ENCODE measurements around the gene GADD45B. TPM values are rescaled to one million over a fixed set of nuclear protein-coding genes. Genes with fewer than 3 reads are reported as not detected.
A peak's percentile ranks its signal among the peaks of the same experiment; 100 is the strongest.

Gene GADD45B
- total and polyA plus RNA-seq, 2 donors (not counting 1 experiment from before 2014, with no cell fraction given), result 32.5 to 61.7 TPM

- Histone ChIP-seq H3K27ac (ENCODE audit: insufficient read depth, low read length) (peak overlapping the region; percentile 1), H3K27me3 (ENCODE audit: control insufficient read depth, insufficient read depth, low read length) (no peaks in the 10 kb centered on the region), H3K9ac (ENCODE audit: insufficient read depth, low read length) (no peak overlapping the region), H2AFZ (ENCODE audit: low read length) (peak overlapping the region; percentile 22), H3K4me3 (replicated peaks in 1 of 4; ENCODE audit: control extremely low read depth in 1 of 4, insufficient read depth in 1 of 4, low read depth in 3 of 4, low read length in 4 of 4) (peak overlapping the region in 1 of 4 experiments; percentile 17), H3K36me3 (ENCODE audit: control insufficient read depth, insufficient read depth, low read length) (no peaks in the 10 kb centered on the region), H3K4me1 (ENCODE audit: control insufficient read depth, extremely low read depth, insufficient read depth, low read length) (peaks cover 10% of the 10 kb centered on the region), H3K9me3 (ENCODE audit: control insufficient read depth, insufficient read depth, low read depth, low read length) (no peaks in the 10 kb centered on the region), H3K79me2 (ENCODE audit: control insufficient read depth, insufficient read depth, low read length) (no peaks in the 10 kb centered on the region), H4K20me1 (ENCODE audit: control insufficient read depth, extremely low read depth, insufficient read depth, low read length) (no peaks in the 10 kb centered on the region), H3K4me2 (ENCODE audit: extremely low read depth, insufficient read depth, low read length) (peak overlapping the region; percentile 55)
- TF ChIP-seq CTCF (conservative IDR thresholded peaks at IDR 0.05 in 1 of 2, IDR thresholded peaks at IDR 0.05 in 1 of 2; ENCODE audit: low read depth in 1 of 2, low read length in 2 of 2), result no peak
- TF ChIP-seq EZH2 (IDR thresholded peaks at IDR 0.05; ENCODE audit: low read length, missing control alignments), result no peak
- DNase-seq (ENCODE audit: low read depth in 2 of 2), result peak; percentile 48 to 81
Observed at GRCh38 chr19:2507109-2507508, 31.2 kb downstream of the GADD45B start.

- H4K20me1 ChIP-seq (ENCODE audit: control insufficient read depth, extremely low read depth, insufficient read depth, low read length), result no peaks in the 10 kb centered on the region
Observed at GRCh38 chr19:2509096-2509495, 33.2 kb downstream of the GADD45B start.

DNA sequence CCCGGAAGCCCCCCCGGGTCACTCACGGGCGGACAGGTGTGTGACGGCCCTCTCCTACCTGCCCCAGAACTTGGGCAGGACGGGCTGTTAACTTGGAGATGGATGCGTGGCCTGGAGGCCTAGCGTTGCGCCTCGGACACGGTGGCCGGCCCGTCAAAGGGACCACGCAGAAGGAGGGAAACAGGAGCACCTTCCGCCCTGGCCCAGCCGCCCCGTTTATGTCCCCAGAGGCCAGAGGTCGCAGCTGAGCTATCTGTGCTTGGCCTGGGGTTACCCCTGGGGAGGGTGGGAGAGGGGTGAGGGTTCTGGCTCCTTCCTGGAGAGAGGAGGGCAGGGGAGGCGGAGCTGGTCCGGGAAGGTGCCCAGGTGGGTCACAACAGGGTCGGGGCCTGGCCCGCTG lies 35.6 kb downstream of the GADD45B start:
- Histone ChIP-seq H2AFZ (ENCODE audit: low read length) (no peak overlapping the region), H4K20me1 (ENCODE audit: control insufficient read depth, extremely low read depth, insufficient read depth, low read length) (no peaks in the 10 kb centered on the region), H3K4me1 (ENCODE audit: control insufficient read depth, extremely low read depth, insufficient read depth, low read length) (no peaks in the 10 kb centered on the region), H3K4me2 (ENCODE audit: extremely low read depth, insufficient read depth, low read length) (no peak overlapping the region), H3K36me3 (ENCODE audit: control insufficient read depth, insufficient read depth, low read length) (no peaks in the 10 kb centered on the region), H3K9me3 (ENCODE audit: control insufficient read depth, insufficient read depth, low read depth, low read length) (no peaks in the 10 kb centered on the region), H3K79me2 (ENCODE audit: control insufficient read depth, insufficient read depth, low read length) (no peaks in the 10 kb centered on the region), H3K27ac (ENCODE audit: insufficient read depth, low read length) (no peak overlapping the region), H3K4me3 (replicated peaks in 1 of 4; ENCODE audit: control extremely low read depth in 1 of 4, insufficient read depth in 1 of 4, low read depth in 3 of 4, low read length in 4 of 4) (no peak overlapping the region), H3K9ac (ENCODE audit: insufficient read depth, low read length) (no peak overlapping the region), H3K27me3 (ENCODE audit: control insufficient read depth, insufficient read depth, low read length) (no peaks in the 10 kb centered on the region)
- TF ChIP-seq EZH2 (IDR thresholded peaks at IDR 0.05; ENCODE audit: low read length, missing control alignments), result no peak
- TF ChIP-seq CTCF (conservative IDR thresholded peaks at IDR 0.05 in 1 of 2, IDR thresholded peaks at IDR 0.05 in 1 of 2; ENCODE audit: low read depth in 1 of 2, low read length in 2 of 2), result no peak
- no peak for DNase-seq (ENCODE audit: low read depth in 2 of 2)

More at GRCh38 chr19:2509096-2509495, 33.2 kb downstream of the GADD45B start:
- no peak overlapping the region for H3K9ac ChIP-seq (ENCODE audit: insufficient read depth, low read length)
- peaks cover under 1% of the 10 kb centered on the region for H3K4me1 ChIP-seq (ENCODE audit: control insufficient read depth, extremely low read depth, insufficient read depth, low read length)
- no peak overlapping the region for H3K4me2 ChIP-seq (ENCODE audit: extremely low read depth, insufficient read depth, low read length)
- TF ChIP-seq CTCF (conservative IDR thresholded peaks at IDR 0.05 in 1 of 2, IDR thresholded peaks at IDR 0.05 in 1 of 2; ENCODE audit: low read depth in 1 of 2, low read length in 2 of 2) (no peak), EZH2 (IDR thresholded peaks at IDR 0.05; ENCODE audit: low read length, missing control alignments) (no peak)
- no peak overlapping the region for H3K27ac ChIP-seq (ENCODE audit: insufficient read depth, low read length)
- no peak for DNase-seq (ENCODE audit: low read depth in 2 of 2)
- H3K36me3 ChIP-seq (ENCODE audit: control insufficient read depth, insufficient read depth, low read length), result no peaks in the 10 kb centered on the region
- H3K79me2 ChIP-seq (ENCODE audit: control insufficient read depth, insufficient read depth, low read length), result no peaks in the 10 kb centered on the region
- no peaks in the 10 kb centered on the region for H3K9me3 ChIP-seq (ENCODE audit: control insufficient read depth, insufficient read depth, low read depth, low read length)
- no peaks in the 10 kb centered on the region for H3K27me3 ChIP-seq (ENCODE audit: control insufficient read depth, insufficient read depth, low read length)
- no peak overlapping the region for H2AFZ ChIP-seq (ENCODE audit: low read length)
- no peak overlapping the region for H3K4me3 ChIP-seq (replicated peaks in 1 of 4; ENCODE audit: control extremely low read depth in 1 of 4, insufficient read depth in 1 of 4, low read depth in 3 of 4, low read length in 4 of 4)

All from fibroblast of lung (primary cell).